HG03039 (cell line): Measurements from ENCODE around the gene CHCHD1.
A peak's percentile ranks its signal among the peaks of the same experiment; 100 is the strongest.
"Not testable (repeated sequence)": the region's sequence is repeated elsewhere in the genome, so short reads cannot be mapped to it uniquely, and the experiment has no call there.

Experiments used
- ATAC-seq: cut with Tn5 transposase; IDR thresholded peaks from one replicate; pipeline ENCODE4 v1.9.1; 2021; ENCODE audit warnings: mild to moderate bottlenecking, moderate library complexity; ENCODE audit not compliant: unreplicated experiment

CHCHD1 gene

GRCh38 chr10:73790886-73791625, 9.2 kb downstream of the CHCHD1 start:
- no peak for ATAC-seq

- ATAC-seq = no peak
Observed at GRCh38 chr10:73791871-73792400, 10.1 kb downstream of the CHCHD1 start.

GRCh38 chr10:73793456-73793855, 11.6 kb downstream of the CHCHD1 start:
- ATAC-seq = no peak

GRCh38 chr10:73795491-73795890, 13.6 kb downstream of the CHCHD1 start:
- not testable (repeated sequence) for ATAC-seq

GRCh38 chr10:73796035-73796434, 14.2 kb downstream of the CHCHD1 start:
- not testable (repeated sequence) for ATAC-seq

GRCh38 chr10:73796766-73797165, 14.9 kb downstream of the CHCHD1 start:
- no peak for ATAC-seq

- no peak for ATAC-seq
Observed at GRCh38 chr10:73797324-73798025, 15.6 kb downstream of the CHCHD1 start.

- no peak for ATAC-seq
Observed at GRCh38 chr10:73798087-73798486, 16.2 kb downstream of the CHCHD1 start.

GRCh38 chr10:73798927-73799560, 17.2 kb downstream of the CHCHD1 start:
- ATAC-seq = no peak

GRCh38 chr10:73799899-73800559, 18.2 kb downstream of the CHCHD1 start:
- no peak for ATAC-seq

- ATAC-seq = no peak
Observed at GRCh38 chr10:73800560-73801252, 18.9 kb downstream of the CHCHD1 start.

- no peak for ATAC-seq
Observed at GRCh38 chr10:73801253-73801590, 19.4 kb downstream of the CHCHD1 start.

GRCh38 chr10:73802276-73802991, 20.6 kb downstream of the CHCHD1 start:
- ATAC-seq = no peak

- peak; percentile 56 for ATAC-seq
Observed at GRCh38 chr10:73803680-73804286, 21.9 kb downstream of the CHCHD1 start.

- ATAC-seq = no peak
Observed at GRCh38 chr10:73806176-73806950, 24.5 kb downstream of the CHCHD1 start.

GRCh38 chr10:73807471-73807870, 25.6 kb downstream of the CHCHD1 start:
- ATAC-seq = no peak

GRCh38 chr10:73808021-73808815, 26.4 kb downstream of the CHCHD1 start:
- no peak for ATAC-seq
